GM12878 (cell line): Measurements from ENCODE around the gene HNRNPA0. TPM values are rescaled to one million over a fixed set of nuclear protein-coding genes. Genes with fewer than 3 reads are reported as not detected.

Experiments used
- ATAC-seq: fragments of 200-7000 bp; cut with Tn5 transposase; 3 replicates; pipeline ENCODE4 v1.9.1; 2020; ENCODE audit warnings: mild to moderate bottlenecking, moderate library complexity
- BruUV-seq: library from RNA; stranded (reverse); fragments of 400-500 nt; replicated peaks from 2 replicates; lab custom pipeline; 2021; lab: Mats Ljungman, UMichigan
- CTCF ChIA-PET: fragments of 300-600 bp; sonication (Branson Sonifier 250); formaldehyde crosslinking; extraction: SDS; loops from one replicate; lab custom pipeline; 2021; ENCODE audit warnings: inconsistent platforms; lab: Yijun Ruan, JAX
- POLR2A ChIA-PET: fragments of 350-600 bp; formaldehyde crosslinking; extraction: SDS; loops from one replicate; lab custom pipeline; 2021; ENCODE audit warnings: inconsistent platforms; lab: Charles Lee
- RAD21 ChIA-PET: fragments of 300-600 bp; sonication (Branson Sonifier 250); formaldehyde crosslinking; loops from one replicate; lab custom pipeline; 2023; ENCODE audit warnings: antibody characterized with exemption; ENCODE audit not compliant: unreplicated experiment; lab: Charles Lee
- SMC1A ChIA-PET: fragments of 300-600 bp; sonication (Branson Sonifier 250); formaldehyde crosslinking; loops from one replicate; lab custom pipeline; 2023; ENCODE audit not compliant: unreplicated experiment, uncharacterized antibody; lab: Charles Lee
- DNase-seq: peaks from one replicate; pipeline ENCODE4 v3.0.0-alpha.2; 2011; ENCODE audit warnings: low read depth, low spot score
- FAIRE-seq: peaks from 3 replicates; lab custom pipeline; 2011; peaks lifted over from hg19 to GRCh38; lab: Jason Lieb, UNC
- H2AFZ ChIP-seq: 2 replicates; pipeline ENCODE4 v1.6.0; 2011; ENCODE audit warnings: low read depth, low read length, control low read depth; ENCODE audit not compliant: control insufficient read depth
- H3K27ac ChIP-seq: 2 replicates; pipeline ENCODE4 v1.5.1; 2011; ENCODE audit warnings: control low read depth; ENCODE audit not compliant: control insufficient read depth, insufficient read depth
- H3K27me3 ChIP-seq, 2 experiments: replicated peaks in 1 of 2; 2 replicates each; pipeline versions ENCODE4 v1.6.0 to v1.6.1; 2011; ENCODE audit warnings: low read length in 1 of 2; ENCODE audit not compliant: control insufficient read depth in 2 of 2, insufficient read depth in 2 of 2
- H3K36me3 ChIP-seq, 2 experiments: 2 replicates each; pipeline ENCODE4 v1.5.1; 2011; ENCODE audit warnings: low read length in 1 of 2; ENCODE audit not compliant: control insufficient read depth in 2 of 2, insufficient read depth in 2 of 2
- H3K4me1 ChIP-seq: 2 replicates; pipeline ENCODE4 v1.6.1; 2011; ENCODE audit warnings: mild to moderate bottlenecking, low read length, moderate library complexity, mixed read lengths; ENCODE audit not compliant: control insufficient read depth, insufficient read depth
- H3K4me2 ChIP-seq: 2 replicates; pipeline ENCODE4 v1.6.0; 2011; ENCODE audit warnings: control low read depth; ENCODE audit not compliant: control insufficient read depth, insufficient read depth
- H3K4me3 ChIP-seq: fragments of 200-600 bp; sonication (generic); 2 replicates; pipeline ENCODE4 v1.5.1; 2016
- H3K79me2 ChIP-seq: 2 replicates; pipeline ENCODE4 v1.6.0; 2011; ENCODE audit warnings: low read length; ENCODE audit not compliant: control insufficient read depth, insufficient read depth
- H3K9ac ChIP-seq: 2 replicates; pipeline ENCODE4 v1.8.0; 2011; ENCODE audit warnings: low read length, control low read depth, mixed read lengths; ENCODE audit not compliant: control insufficient read depth, insufficient read depth
- H3K9me3 ChIP-seq: replicated peaks from 3 replicates; pipeline ENCODE4 v1.5.1; 2011; ENCODE audit warnings: mild to moderate bottlenecking, low read length; ENCODE audit not compliant: control insufficient read depth, insufficient read depth
- H4K20me1 ChIP-seq: 2 replicates; pipeline ENCODE4 v1.6.0; 2011; ENCODE audit not compliant: control insufficient read depth, insufficient read depth
- ASH2L ChIP-seq: fragments of 300-600, 200-600 bp; sonication (generic); IDR thresholded peaks from 2 replicates; pipeline ENCODE4 v1.6.1; 2017; ENCODE audit warnings: low read depth, mild to moderate bottlenecking, borderline replicate concordance
- ATF7 ChIP-seq: fragments of 450-650 bp; IDR thresholded peaks from 2 replicates; pipeline ENCODE4 v1.6.1; 2016; ENCODE audit warnings: low read depth, mild to moderate bottlenecking
- CBX5 ChIP-seq: sonication (generic); IDR thresholded peaks from 2 replicates; pipeline ENCODE4 v1.6.1; 2016; ENCODE audit warnings: low read depth, moderate library complexity, mild to moderate bottlenecking, inconsistent platforms
- GATAD2B ChIP-seq: fragments of 450-650 bp; conservative IDR thresholded peaks from 2 replicates; pipeline ENCODE4 v1.6.1; 2017; ENCODE audit warnings: low read depth, mild to moderate bottlenecking, moderate library complexity
- MLLT1 ChIP-seq: fragments of 450-650 bp; IDR thresholded peaks from 2 replicates; pipeline ENCODE4 v1.6.1; 2016; ENCODE audit warnings: mild to moderate bottlenecking
- SMAD1 ChIP-seq: fragments of 450-650 bp; IDR thresholded peaks from 2 replicates; pipeline ENCODE4 v1.6.1; 2018; ENCODE audit warnings: mild to moderate bottlenecking, low read depth; ENCODE audit not compliant: partially characterized antibody
- SMARCA5 ChIP-seq: fragments of 450-650 bp; IDR thresholded peaks from 2 replicates; pipeline ENCODE4 v1.6.1; 2017; ENCODE audit warnings: mild to moderate bottlenecking
- TCF3 ChIP-seq: IDR thresholded peaks from 2 replicates; pipeline ENCODE4 v1.6.1; 2012; ENCODE audit warnings: low read depth, mild to moderate bottlenecking, low read length, borderline replicate concordance; ENCODE audit not compliant: insufficient read depth
- YBX1 ChIP-seq: fragments of 450-650 bp; IDR thresholded peaks from 2 replicates; pipeline ENCODE4 v1.6.1; 2016; ENCODE audit warnings: antibody characterized with exemption
- WGBS: methylation state at CpG from one replicate; pipeline ENCODE4 v1.1.6; 2016; ENCODE audit warnings: low lambda C conversion rate; ENCODE audit not compliant: insufficient replicate concordance, insufficient coverage; ENCODE audit errors: missing lambda C conversion rate; 5-methylcytosine and 5-hydroxymethylcytosine counted together
- in situ Hi-C: fragments of 300-500 bp; cut with MboI; formaldehyde crosslinking; loops from 9 replicates; pipeline ENCODE4 v1.14.3; 2018; ENCODE audit warnings: mixed read lengths
- intact Hi-C: fragments of 100-400 bp; cut with micrococcal nuclease; formaldehyde crosslinking; loops from one replicate; pipeline ENCODE4 v1.14.2; 2022; ENCODE audit not compliant: unreplicated experiment
- polyA plus RNA-seq, 11 experiments: library from polyadenylated mRNA; depleted of rRNA in 4 of 11; unstranded in 6 of 11; stranded (reverse) in 5 of 11; fragments of >200 nt; fragmentation: Nextera tagmentation in 4 of 11; fragmentation: Illumina TruSeq in 1 of 11; extraction: Ambion mirVana in 4 of 11; extraction: Trizol in 1 of 11; gene quantifications; 1 replicate in 1 of 11; 2 replicates in 10 of 11; pipeline versions ENCODE4 v1.2.1 to v1.2.3, GENCODE V29; 2011 to 2016; ENCODE audit warnings: inconsistent platforms in 2 of 11, missing spikeins in 2 of 11, low read depth in 1 of 11
- total RNA-seq, 4 experiments: library from RNA; depleted of rRNA in 3 of 4; stranded (reverse); fragments of >200 nt in 3 of 4; fragmentation: Illumina TruSeq in 1 of 4; extraction: Trizol in 1 of 4; gene quantifications; 2 replicates each; pipeline versions ENCODE4 v1.2.1 to v1.2.3, GENCODE V29; 2013 to 2021
- TF ChIP-seq, protein P1 (sequence below): fragments of 450-650 bp; IDR thresholded peaks from 2 replicates; pipeline ENCODE4 v1.6.1; 2018; ENCODE audit warnings: mild to moderate bottlenecking, low read depth, moderate library complexity; ENCODE audit not compliant: partially characterized antibody

HNRNPA0 gene
- total and polyA plus RNA-seq, 10 of the 15 experiments (the other 5 are each of a cell fraction or from before 2014, with no cell fraction given) = 6.3 to 45.0 (median 12.5) TPM

DNA sequence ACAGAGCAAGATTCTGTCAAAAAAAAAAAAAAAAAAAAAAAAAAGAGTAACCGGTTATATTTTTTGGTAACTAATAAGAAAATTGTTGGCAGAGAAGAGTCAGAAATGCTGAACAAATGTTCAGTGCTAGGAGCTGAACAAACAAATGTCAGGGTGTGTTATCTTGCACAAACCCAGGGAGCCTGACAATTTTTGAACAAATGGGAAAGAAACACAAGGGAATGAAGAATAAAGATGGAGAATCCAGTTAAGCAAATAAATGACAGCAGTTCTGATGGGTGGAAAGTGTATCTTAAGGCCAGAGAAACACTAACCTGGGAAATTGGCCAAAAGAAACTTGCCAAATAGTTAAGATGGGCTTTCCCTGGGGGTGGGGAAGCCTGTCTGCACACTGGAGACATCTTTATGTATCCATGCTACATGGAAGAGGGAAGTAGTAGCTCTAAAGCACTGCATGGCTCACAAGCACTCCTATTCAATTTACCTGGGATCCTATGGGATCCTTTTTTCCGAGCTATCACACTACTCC is 42.0 kb downstream of the HNRNPA0 start:
- peaks cover 3% of the 10 kb centered on the region; the same call in 1 of the 2 replicates for H3K4me1 ChIP-seq
- H4K20me1 ChIP-seq = no peaks in the 10 kb centered on the region
- TF ChIP-seq TCF3 (no peak), ATF7 (no peak), YBX1 (no peak), ASH2L (no peak), CBX5 (no peak), SMAD1 (no peak)
- DNase-seq (no peak), FAIRE-seq (no peak), ATAC-seq (no peak)
- H3K4me2 ChIP-seq = no peak overlapping the region
- no peak overlapping the region for H3K27ac ChIP-seq
- no peak overlapping the region for H3K4me3 ChIP-seq
- no peaks in the 10 kb centered on the region for H3K79me2 ChIP-seq
- no peaks in the 10 kb centered on the region for H3K27me3 ChIP-seq
- BruUV-seq = no TSS peak
- SMC1A ChIA-PET = interaction anchor here (1.0 to 1.3 kb wide), 2 partner anchors 17 to 19 kb away, joined by 3 read pairs; no protein-coding TSS in a partner anchor
- no peaks in the 10 kb centered on the region; the same call in 2 of the 3 replicates for H3K9me3 ChIP-seq
- CTCF ChIA-PET = interaction anchor here (0.7 to 5.3 kb wide), 4 partner anchors 30 to 67 kb away, joined by 3 to 30 read pairs (median 4); no protein-coding TSS in a partner anchor
- in situ Hi-C loops (no loop called here), intact Hi-C loops (no loop called here)
- POLR2A ChIA-PET = interaction anchor here (0.9 kb wide), 1 partner anchor 8 kb away, joined by 3 read pairs; no protein-coding TSS in a partner anchor
- H3K9ac ChIP-seq = no peak overlapping the region
- RAD21 ChIA-PET = interaction anchor here (1.4 kb wide), 1 partner anchor 30 kb away, joined by 6 read pairs; no protein-coding TSS in a partner anchor
- WGBS = 75% methylated on average over 2 of the region's 2 CpGs
- no peak overlapping the region for H2AFZ ChIP-seq
- H3K36me3 ChIP-seq = no peaks in the 10 kb centered on the region

DNA sequence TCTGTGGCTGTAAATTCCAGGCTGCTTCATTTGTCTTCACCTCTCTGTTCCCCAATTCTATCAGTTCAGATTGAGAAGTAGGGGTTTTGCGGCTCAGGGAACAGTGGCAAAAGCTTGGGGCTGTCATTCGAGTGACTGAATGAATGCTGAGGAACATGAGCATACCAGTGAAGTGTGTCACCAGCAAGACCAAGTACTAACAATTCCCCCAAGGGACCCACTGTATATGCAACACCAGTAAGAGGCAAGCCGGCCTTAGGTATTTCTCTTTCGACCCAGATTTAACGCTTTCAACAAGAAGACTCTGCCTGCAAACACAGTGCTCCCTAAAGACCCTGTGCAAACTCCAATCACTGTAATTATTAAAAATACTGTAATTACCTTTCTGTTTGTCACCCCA is 44.1 kb downstream of the HNRNPA0 start:
- DNase-seq = no peak
- POLR2A ChIA-PET = no interaction called here
- Histone ChIP-seq H3K9ac (no peak overlapping the region), H3K4me3 (no peak overlapping the region), H3K27ac (no peak overlapping the region), H3K36me3 (0 out of 4 replicates have a peak, but pooled peaks cover 0 to 2% of the 10 kb centered on the region in 2 experiments), H2AFZ (no peak overlapping the region), H3K4me2 (no peak overlapping the region), H3K9me3 (no peaks in the 10 kb centered on the region; the same call in 2 of the 3 replicates), H3K79me2 (no peaks in the 10 kb centered on the region), H3K27me3 (no peaks in the 10 kb centered on the region), H3K4me1 (peaks cover 3% of the 10 kb centered on the region; the same call in 1 of the 2 replicates), H4K20me1 (no peaks in the 10 kb centered on the region)
- no peak for ATAC-seq
- CTCF ChIA-PET = interaction anchor here (1.0 to 1.9 kb wide), 3 partner anchors 11 to 49 kb away, joined by 3 to 7 read pairs (median 4); no protein-coding TSS in a partner anchor
- RAD21 ChIA-PET = no interaction called here
- in situ Hi-C loops (no loop called here), intact Hi-C loops (no loop called here)
- SMC1A ChIA-PET = interaction anchor here (0.6 to 0.9 kb wide), 2 partner anchors 41 to 43 kb away, joined by 3 read pairs; no protein-coding TSS in a partner anchor
- no TSS peak for BruUV-seq
- no peak for FAIRE-seq
- WGBS = 95% methylated on average over 5 of the region's 5 CpGs
- TF ChIP-seq MLLT1 = no peak
- no peak for TF ChIP-seq GATAD2B
- TF ChIP-seq, protein P1, sequence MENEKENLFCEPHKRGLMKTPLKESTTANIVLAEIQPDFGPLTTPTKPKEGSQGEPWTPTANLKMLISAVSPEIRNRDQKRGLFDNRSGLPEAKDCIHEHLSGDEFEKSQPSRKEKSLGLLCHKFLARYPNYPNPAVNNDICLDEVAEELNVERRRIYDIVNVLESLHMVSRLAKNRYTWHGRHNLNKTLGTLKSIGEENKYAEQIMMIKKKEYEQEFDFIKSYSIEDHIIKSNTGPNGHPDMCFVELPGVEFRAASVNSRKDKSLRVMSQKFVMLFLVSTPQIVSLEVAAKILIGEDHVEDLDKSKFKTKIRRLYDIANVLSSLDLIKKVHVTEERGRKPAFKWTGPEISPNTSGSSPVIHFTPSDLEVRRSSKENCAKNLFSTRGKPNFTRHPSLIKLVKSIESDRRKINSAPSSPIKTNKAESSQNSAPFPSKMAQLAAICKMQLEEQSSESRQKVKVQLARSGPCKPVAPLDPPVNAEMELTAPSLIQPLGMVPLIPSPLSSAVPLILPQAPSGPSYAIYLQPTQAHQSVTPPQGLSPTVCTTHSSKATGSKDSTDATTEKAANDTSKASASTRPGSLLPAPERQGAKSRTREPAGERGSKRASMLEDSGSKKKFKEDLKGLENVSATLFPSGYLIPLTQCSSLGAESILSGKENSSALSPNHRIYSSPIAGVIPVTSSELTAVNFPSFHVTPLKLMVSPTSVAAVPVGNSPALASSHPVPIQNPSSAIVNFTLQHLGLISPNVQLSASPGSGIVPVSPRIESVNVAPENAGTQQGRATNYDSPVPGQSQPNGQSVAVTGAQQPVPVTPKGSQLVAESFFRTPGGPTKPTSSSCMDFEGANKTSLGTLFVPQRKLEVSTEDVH = no peak
- TF ChIP-seq SMARCA5 = no peak
